Endodermal cell (in vitro differentiated cells): Measurements from ENCODE around the gene MAP3K15. TPM values are rescaled to one million over a fixed set of nuclear protein-coding genes. Genes with fewer than 3 reads are reported as not detected.

Source experiments
- DNase-seq: peaks from one replicate; pipeline ENCODE4 v3.0.0-alpha.2; 2017
- H3K27ac ChIP-seq: 2 replicates; pipeline ENCODE4 v1.5.1; 2013; ENCODE audit warnings: mild to moderate bottlenecking, low read depth, low read length, moderate library complexity
- H3K27me3 ChIP-seq: 2 replicates; pipeline ENCODE4 v1.6.1; 2013; ENCODE audit warnings: mild to moderate bottlenecking, low read length, moderate library complexity; ENCODE audit not compliant: insufficient read depth, control insufficient read depth, poor library complexity, severe bottlenecking
- H3K36me3 ChIP-seq: 2 replicates; pipeline ENCODE4 v1.7.0; 2013; ENCODE audit warnings: mild to moderate bottlenecking, low read length, moderate library complexity; ENCODE audit not compliant: control insufficient read depth, insufficient read depth
- H3K4me1 ChIP-seq: one replicate; pipeline ENCODE4 v1.7.0; 2013; ENCODE audit warnings: low read length; ENCODE audit not compliant: control insufficient read depth, insufficient read depth
- H3K4me3 ChIP-seq: 2 replicates; pipeline ENCODE4 v1.5.1; 2013; ENCODE audit warnings: mild to moderate bottlenecking, low read length, moderate library complexity
- H3K9ac ChIP-seq: 2 replicates; pipeline ENCODE4 v1.6.1; 2013; ENCODE audit warnings: mild to moderate bottlenecking, low read length, moderate library complexity; ENCODE audit not compliant: poor library complexity, severe bottlenecking; ENCODE audit errors: extremely low read depth
- H3K9me3 ChIP-seq: 2 replicates; pipeline ENCODE4 v1.6.1; 2013; ENCODE audit warnings: mild to moderate bottlenecking, low read length, moderate library complexity; ENCODE audit not compliant: control insufficient read depth
- H3K27ac Mint-ChIP-seq: 2 replicates; pipeline ENCODE4 v1.8.0; 2020; ENCODE audit warnings: mixed read lengths
- H3K27me3 Mint-ChIP-seq: 2 replicates; pipeline ENCODE4 v1.8.0; 2021; ENCODE audit warnings: mild to moderate bottlenecking, mixed read lengths; ENCODE audit not compliant: insufficient read depth
- H3K36me3 Mint-ChIP-seq: 2 replicates; pipeline ENCODE4 v1.8.0; 2020; ENCODE audit warnings: low read depth, mixed read lengths
- H3K4me1 Mint-ChIP-seq: 2 replicates; pipeline ENCODE4 v1.8.0; 2020; ENCODE audit warnings: mixed read lengths
- H3K4me3 Mint-ChIP-seq: 2 replicates; pipeline ENCODE4 v1.8.0; 2020; ENCODE audit warnings: mild to moderate bottlenecking, moderate library complexity, mixed read lengths
- H3K9me3 Mint-ChIP-seq: 2 replicates; pipeline ENCODE4 v1.8.0; 2020; ENCODE audit warnings: mild to moderate bottlenecking, mixed read lengths
- WGBS, 2 experiments: methylation state at CpG; one replicate each; pipeline versions ENCODE4 v1.1.5 to v1.1.7; 2013; ENCODE audit warnings: missing lambda C conversion rate in 2 of 2, mixed read lengths in 1 of 2; ENCODE audit not compliant: insufficient coverage in 1 of 2, insufficient read length in 1 of 2; 5-methylcytosine and 5-hydroxymethylcytosine counted together
- total RNA-seq, 2 donors: library from RNA; stranded (reverse); fragmentation: NEBNext Ultra II Directional in 1 of 2; extraction: Animal tissue kit (Norgen Biotek cat#: 25700) in 1 of 2; gene quantifications; 2 replicates in 1 of 2; 3 replicates in 1 of 2; pipeline ENCODE4 v1.2.1, GENCODE V29; 2021
- TF ChIP-seq, protein P1 (sequence below): fragments of 200-600 bp; sonication (generic); conservative IDR thresholded peaks from 2 replicates; pipeline ENCODE4 v1.5.0; 2021; ENCODE audit warnings: antibody characterized with exemption, mild to moderate bottlenecking

Gene MAP3K15
- total RNA-seq, 2 donors from 2014 or later = 2.2 to 2.9 TPM

DNA sequence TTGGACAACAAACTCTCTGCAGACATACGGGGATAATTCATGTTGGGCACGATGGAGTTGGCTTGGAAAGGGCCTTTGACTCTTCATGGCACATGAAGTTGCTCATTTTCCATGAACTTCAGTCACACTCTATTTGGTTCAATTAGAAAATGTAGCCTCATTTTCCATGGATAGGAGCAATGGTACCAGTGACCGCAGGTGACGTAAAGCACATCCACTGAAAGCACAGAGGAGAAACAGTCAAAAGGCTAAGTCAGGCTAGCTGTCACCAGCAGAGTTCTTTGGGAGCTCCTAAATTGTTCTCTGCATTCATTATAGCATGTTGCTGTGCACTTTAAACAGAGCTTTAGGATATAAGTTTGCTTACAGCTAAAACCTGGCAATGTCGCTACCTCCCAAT is 39.9 kb upstream of the MAP3K15 start:
- Mint-ChIP-seq H3K27ac (no peak overlapping the region), H3K9me3 (peaks cover 59% of the 10 kb centered on the region), H3K36me3 (no peaks in the 10 kb centered on the region), H3K4me1 (no peaks in the 10 kb centered on the region), H3K4me3 (no peak overlapping the region), H3K27me3 (no peaks in the 10 kb centered on the region)
- no peaks in the 10 kb centered on the region for H3K36me3 ChIP-seq
- H3K27ac ChIP-seq = no peak overlapping the region
- no peak for DNase-seq
- WGBS, 2 experiments = 96 to 97% methylated on average over 4 to 5 of the region's 5 CpGs
- no peaks in the 10 kb centered on the region for H3K4me1 ChIP-seq
- TF ChIP-seq, protein P1, sequence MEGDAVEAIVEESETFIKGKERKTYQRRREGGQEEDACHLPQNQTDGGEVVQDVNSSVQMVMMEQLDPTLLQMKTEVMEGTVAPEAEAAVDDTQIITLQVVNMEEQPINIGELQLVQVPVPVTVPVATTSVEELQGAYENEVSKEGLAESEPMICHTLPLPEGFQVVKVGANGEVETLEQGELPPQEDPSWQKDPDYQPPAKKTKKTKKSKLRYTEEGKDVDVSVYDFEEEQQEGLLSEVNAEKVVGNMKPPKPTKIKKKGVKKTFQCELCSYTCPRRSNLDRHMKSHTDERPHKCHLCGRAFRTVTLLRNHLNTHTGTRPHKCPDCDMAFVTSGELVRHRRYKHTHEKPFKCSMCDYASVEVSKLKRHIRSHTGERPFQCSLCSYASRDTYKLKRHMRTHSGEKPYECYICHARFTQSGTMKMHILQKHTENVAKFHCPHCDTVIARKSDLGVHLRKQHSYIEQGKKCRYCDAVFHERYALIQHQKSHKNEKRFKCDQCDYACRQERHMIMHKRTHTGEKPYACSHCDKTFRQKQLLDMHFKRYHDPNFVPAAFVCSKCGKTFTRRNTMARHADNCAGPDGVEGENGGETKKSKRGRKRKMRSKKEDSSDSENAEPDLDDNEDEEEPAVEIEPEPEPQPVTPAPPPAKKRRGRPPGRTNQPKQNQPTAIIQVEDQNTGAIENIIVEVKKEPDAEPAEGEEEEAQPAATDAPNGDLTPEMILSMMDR = no peak
- no peak overlapping the region for H3K9ac ChIP-seq
- H3K27me3 ChIP-seq = no peaks in the 10 kb centered on the region
- H3K4me3 ChIP-seq = no peak overlapping the region
- H3K9me3 ChIP-seq = no peaks in the 10 kb centered on the region

DNA sequence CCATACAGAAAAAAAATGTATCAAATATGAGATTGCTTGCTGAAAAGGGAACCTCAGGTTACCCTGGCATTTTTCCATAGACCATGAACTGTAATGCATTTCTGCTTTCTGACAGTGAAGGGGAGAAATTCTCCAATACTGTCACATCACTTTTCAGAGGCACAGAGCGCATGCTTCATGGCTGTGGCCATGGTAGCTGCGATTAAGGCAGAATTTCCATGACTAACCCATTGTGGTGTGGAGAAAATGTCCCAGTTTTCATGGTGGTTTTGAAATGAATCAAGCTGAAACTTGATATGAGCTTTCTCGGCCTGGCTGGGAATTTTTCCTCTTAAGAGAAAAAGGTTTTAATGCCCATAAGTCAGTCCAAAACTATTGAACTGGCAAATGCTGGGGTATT is 39.5 kb upstream of the MAP3K15 start:
- WGBS, 2 experiments = 92 to 95% methylated on average over 2 to 3 of the region's 3 CpGs

DNA sequence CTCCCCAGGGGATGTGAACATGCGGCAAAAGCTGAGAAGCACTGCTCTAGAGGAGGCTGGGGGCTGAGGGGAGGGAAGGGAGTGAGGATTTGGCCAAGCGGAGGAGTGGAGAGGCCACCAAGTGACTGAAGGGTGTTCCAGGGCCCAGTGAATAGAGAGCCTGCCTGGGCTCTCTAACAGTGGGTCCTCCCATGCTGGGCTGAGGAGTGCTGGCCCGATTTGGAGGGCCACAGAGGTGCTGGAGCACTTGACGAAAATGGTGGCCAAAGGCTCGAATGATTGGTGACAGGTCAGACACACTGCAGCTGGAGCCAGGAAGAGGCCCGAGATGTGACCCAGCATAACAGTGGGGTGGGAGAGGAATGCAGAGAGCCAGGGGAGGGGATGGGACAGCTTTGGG is 37.5 kb upstream of the MAP3K15 start:
- WGBS, 2 experiments = 93 to 100% methylated on average over 1 to 6 of the region's 6 CpGs
- no peaks in the 10 kb centered on the region for H3K4me1 Mint-ChIP-seq
- H3K9me3 Mint-ChIP-seq = peaks cover 55% of the 10 kb centered on the region

More for the DNA sequence above, 39.5 kb upstream of the MAP3K15 start:
- H3K27me3 ChIP-seq = no peaks in the 10 kb centered on the region
- no peaks in the 10 kb centered on the region for H3K27me3 Mint-ChIP-seq
- no peak overlapping the region for H3K27ac ChIP-seq
- no peaks in the 10 kb centered on the region for H3K36me3 ChIP-seq
- no peaks in the 10 kb centered on the region for H3K4me1 ChIP-seq
- TF ChIP-seq, protein P1 = no peak
- H3K9ac ChIP-seq = no peak overlapping the region
- no peak overlapping the region for H3K27ac Mint-ChIP-seq
- H3K4me1 Mint-ChIP-seq = no peaks in the 10 kb centered on the region
- H3K36me3 Mint-ChIP-seq = no peaks in the 10 kb centered on the region
- H3K4me3 Mint-ChIP-seq = no peak overlapping the region
- no peaks in the 10 kb centered on the region for H3K9me3 ChIP-seq
- H3K4me3 ChIP-seq = no peak overlapping the region
- H3K9me3 Mint-ChIP-seq = peaks cover 59% of the 10 kb centered on the region
- DNase-seq = no peak

More for the DNA sequence above, 37.5 kb upstream of the MAP3K15 start:
- TF ChIP-seq, protein P1 = no peak
- Histone ChIP-seq H3K4me3 (no peak overlapping the region), H3K9me3 (no peaks in the 10 kb centered on the region), H3K4me1 (no peaks in the 10 kb centered on the region), H3K9ac (no peak overlapping the region), H3K36me3 (no peaks in the 10 kb centered on the region), H3K27ac (no peak overlapping the region), H3K27me3 (no peaks in the 10 kb centered on the region)
- no peak overlapping the region for H3K4me3 Mint-ChIP-seq
- DNase-seq = no peak
- H3K27ac Mint-ChIP-seq = no peak overlapping the region
- H3K27me3 Mint-ChIP-seq = no peaks in the 10 kb centered on the region
- H3K36me3 Mint-ChIP-seq = no peaks in the 10 kb centered on the region
